NT2/D1 (cell line): Measurements from ENCODE around the gene GPS2.

Experiments used
- YY1 ChIP-seq: IDR thresholded peaks from 2 replicates; pipeline ENCODE4 v1.6.1; 2011; ENCODE audit not compliant: insufficient read length, insufficient read depth
- ZNF274 ChIP-seq: IDR thresholded peaks from 2 replicates; pipeline ENCODE4 v1.6.1; 2011; ENCODE audit warnings: mild to moderate bottlenecking, low read depth, low read length

DNA sequence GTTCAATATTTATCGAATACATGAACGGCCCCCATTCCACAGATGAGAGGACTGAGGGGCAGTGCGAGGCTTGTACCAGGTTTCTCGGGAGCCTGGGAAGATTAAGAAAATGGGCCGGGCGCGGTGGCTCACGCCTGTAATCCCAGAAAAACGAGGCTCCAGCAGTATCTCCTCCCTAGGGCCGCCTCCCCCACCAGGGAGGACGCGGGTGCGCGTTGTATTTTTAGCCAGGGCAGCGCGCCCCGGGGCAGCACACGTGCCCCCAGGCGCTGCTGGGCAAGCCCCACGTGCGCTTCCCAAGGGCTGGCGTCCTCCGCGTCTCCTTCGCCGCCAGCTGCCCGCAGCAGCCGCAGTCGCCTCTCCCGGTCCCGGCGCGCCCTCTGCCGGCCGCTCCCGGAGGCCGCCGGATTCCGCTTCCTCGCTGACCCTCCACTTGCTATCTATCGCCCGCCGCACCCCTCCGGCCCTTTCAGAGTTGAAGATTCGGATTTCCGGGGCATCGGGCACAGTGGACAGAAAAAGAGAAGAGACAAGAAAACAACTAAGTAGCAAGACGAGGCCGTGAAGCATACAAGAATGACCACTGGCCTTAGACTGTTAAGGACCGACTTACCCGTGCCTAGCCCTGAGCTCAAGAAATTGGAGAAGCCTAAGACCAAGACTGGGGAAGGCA lies 18.8 kb downstream of the GPS2 start:
- TF ChIP-seq ZNF274 (no peak), YY1 (no peak)
